HG03342 (cell line): Measurements from ENCODE around the gene SLC25A48.

Experiments used
- ATAC-seq: cut with Tn5 transposase; IDR thresholded peaks from one replicate; pipeline ENCODE4 v1.9.1; 2021; ENCODE audit warnings: mild to moderate bottlenecking, moderate library complexity; ENCODE audit not compliant: unreplicated experiment

SLC25A48 gene

GRCh38 chr5:135913713-135914626 is 79.5 kb downstream of the SLC25A48 start:
- no peak for ATAC-seq

GRCh38 chr5:135915466-135916001 is 81.1 kb downstream of the SLC25A48 start:
- no peak for ATAC-seq

- no peak for ATAC-seq
Observed at GRCh38 chr5:135916638-135917263, 82.3 kb downstream of the SLC25A48 start.

GRCh38 chr5:135920199-135920598 is 85.7 kb downstream of the SLC25A48 start:
- no peak for ATAC-seq

- ATAC-seq = no peak
Observed at GRCh38 chr5:135921388-135921787, 86.9 kb downstream of the SLC25A48 start.

- no peak for ATAC-seq
Observed at GRCh38 chr5:135930029-135930948, 95.8 kb downstream of the SLC25A48 start.

- ATAC-seq = no peak
Observed at GRCh38 chr5:135930949-135931295, 96.5 kb downstream of the SLC25A48 start.

GRCh38 chr5:135934939-135935338 is 100.5 kb downstream of the SLC25A48 start:
- ATAC-seq = no peak

GRCh38 chr5:135937245-135937911 is 102.9 kb downstream of the SLC25A48 start:
- no peak for ATAC-seq
